ENCODE data around the gene TAC3. TPM values are rescaled to one million over a fixed set of nuclear protein-coding genes. Genes with fewer than 3 reads are reported as not detected.

Gene TAC3
- total RNA-seq, 2 donors from 2014 or later, result 1.5 TPM; not detected in 1

GRCh38 chr12:57004651-57005050 lies 11.7 kb downstream of the TAC3 start:
- H3K4me1 Mint-ChIP-seq, result peaks cover 35% of the 10 kb centered on the region
- ATAC-seq (replicated peaks), result no peak
- H3K4me3 Mint-ChIP-seq, result peak overlapping the region; percentile 78
- no peaks in the 10 kb centered on the region for H3K9me3 Mint-ChIP-seq
- peaks cover 49% of the 10 kb centered on the region for H3K36me3 Mint-ChIP-seq (ENCODE audit: low read depth)
- no peak overlapping the region for H3K27ac Mint-ChIP-seq
- no peaks in the 10 kb centered on the region for H3K27me3 Mint-ChIP-seq

DNA sequence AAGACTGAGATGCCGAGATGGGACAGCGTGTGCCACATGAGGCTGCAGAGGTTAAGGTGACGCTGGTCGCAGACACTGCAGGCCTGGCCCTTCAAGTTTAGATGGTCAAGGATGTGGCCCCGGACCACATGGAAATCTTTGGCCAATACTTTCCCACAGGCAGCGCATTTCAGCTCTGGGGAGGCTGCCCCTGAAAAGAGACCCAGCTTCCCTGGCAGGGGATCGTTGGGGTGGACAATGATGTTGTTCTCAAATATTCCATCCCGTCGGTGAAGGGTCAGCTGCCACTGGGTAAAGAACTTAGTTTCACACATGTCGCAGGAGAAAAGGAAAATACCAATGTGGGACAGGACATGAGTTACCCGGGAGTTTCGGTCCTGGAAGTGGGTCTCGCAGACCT lies 12.9 kb downstream of the TAC3 start:
- Mint-ChIP-seq H3K36me3 (ENCODE audit: low read depth) (peaks cover 60% of the 10 kb centered on the region), H3K4me1 (peaks cover 46% of the 10 kb centered on the region), H3K4me3 (no peak overlapping the region), H3K9me3 (no peaks in the 10 kb centered on the region), H3K27ac (no peak overlapping the region), H3K27me3 (no peaks in the 10 kb centered on the region)
- ATAC-seq (replicated peaks), result no peak

DNA sequence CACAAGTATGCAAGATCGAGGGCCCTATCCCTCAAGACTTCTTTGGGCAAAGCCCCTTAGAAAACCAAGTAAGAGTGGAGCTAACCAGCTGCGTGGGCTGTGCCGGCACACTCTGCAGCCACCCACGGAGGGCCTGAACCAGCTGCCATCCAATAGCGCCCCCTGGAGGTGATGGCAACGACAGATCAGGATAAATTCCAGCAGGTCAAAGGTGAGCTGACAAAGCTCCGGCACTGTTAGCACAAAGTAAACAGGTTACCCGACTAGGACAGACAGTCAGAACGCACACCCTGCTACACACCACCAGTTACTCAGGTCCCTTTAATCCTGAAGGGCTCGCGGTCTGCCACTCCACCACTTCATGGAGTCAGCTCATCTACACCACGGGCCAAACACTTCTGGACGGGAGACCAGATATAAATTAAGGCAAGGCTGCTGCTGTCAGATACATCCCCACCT lies 14.9 kb downstream of the TAC3 start:
- Mint-ChIP-seq H3K4me1 (peaks cover 44% of the 10 kb centered on the region), H3K9me3 (no peaks in the 10 kb centered on the region), H3K27ac (no peak overlapping the region), H3K27me3 (no peaks in the 10 kb centered on the region), H3K4me3 (no peak overlapping the region), H3K36me3 (ENCODE audit: low read depth) (peaks cover 64% of the 10 kb centered on the region)
- ATAC-seq (replicated peaks), result no peak

DNA sequence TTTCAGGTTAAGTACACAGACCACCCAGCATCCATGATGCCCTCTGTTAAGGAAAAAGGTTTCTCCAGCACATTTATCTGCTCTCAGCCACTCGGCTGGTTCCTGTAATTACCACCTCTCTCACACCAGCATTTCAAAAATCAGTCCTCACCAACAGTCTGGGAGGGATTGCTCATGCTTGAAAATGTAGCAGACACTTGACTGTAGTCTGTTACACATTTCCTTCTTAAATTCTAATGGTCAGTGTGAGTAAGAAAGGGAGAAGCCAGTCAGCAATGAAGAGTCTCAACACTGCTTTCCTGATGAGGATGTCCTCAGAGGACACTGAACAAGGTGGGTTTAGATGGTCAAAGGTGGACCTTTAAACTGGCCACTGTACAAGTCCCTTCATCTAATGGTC lies 15.9 kb downstream of the TAC3 start:
- Mint-ChIP-seq H3K4me1 (peaks cover 42% of the 10 kb centered on the region), H3K36me3 (ENCODE audit: low read depth) (peaks cover 64% of the 10 kb centered on the region), H3K9me3 (no peaks in the 10 kb centered on the region), H3K27ac (peak overlapping the region; percentile 85), H3K4me3 (peak overlapping the region; percentile 61), H3K27me3 (no peaks in the 10 kb centered on the region)
- peak; percentile 68 for ATAC-seq (replicated peaks)

GRCh38 chr12:56999456-56999855 lies 16.9 kb downstream of the TAC3 start:
- Mint-ChIP-seq H3K27me3 (no peaks in the 10 kb centered on the region), H3K4me1 (peaks cover 37% of the 10 kb centered on the region), H3K27ac (peak overlapping the region; percentile 85), H3K4me3 (peak overlapping the region; percentile 61), H3K9me3 (no peaks in the 10 kb centered on the region), H3K36me3 (ENCODE audit: low read depth) (peaks cover 63% of the 10 kb centered on the region)
- ATAC-seq (replicated peaks), result no peak

DNA sequence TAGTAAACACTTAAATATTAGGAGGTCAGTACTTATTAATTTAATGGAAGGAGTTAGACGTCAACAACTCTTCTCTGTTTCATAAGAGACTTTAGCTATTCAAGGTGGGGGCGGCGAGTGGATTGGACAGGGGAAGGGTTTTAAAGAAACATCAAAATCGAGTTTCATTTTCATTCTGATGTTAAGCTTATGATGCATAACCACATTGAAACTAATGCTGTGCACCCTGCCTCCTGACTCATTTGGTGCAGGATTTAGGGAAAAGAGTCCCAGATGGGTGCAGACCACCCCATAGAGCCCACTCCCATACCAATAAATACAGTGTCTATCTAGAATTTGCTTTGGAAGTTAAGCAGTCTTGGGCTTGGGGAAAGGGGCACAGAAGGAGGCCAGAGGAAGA lies 17.3 kb downstream of the TAC3 start:
- Mint-ChIP-seq H3K27me3 (no peaks in the 10 kb centered on the region), H3K9me3 (no peaks in the 10 kb centered on the region), H3K36me3 (ENCODE audit: low read depth) (peaks cover 58% of the 10 kb centered on the region), H3K4me3 (peak overlapping the region; percentile 61), H3K27ac (peak overlapping the region; percentile 85), H3K4me1 (peaks cover 37% of the 10 kb centered on the region)
- peak; percentile 92 for ATAC-seq (replicated peaks)

GRCh38 chr12:56998316-56998715 lies 18.0 kb downstream of the TAC3 start:
- H3K4me1 Mint-ChIP-seq, result peaks cover 37% of the 10 kb centered on the region

GRCh38 chr12:56996793-56997545 lies 19.4 kb downstream of the TAC3 start:
- peak overlapping the region; percentile 85 for H3K27ac Mint-ChIP-seq
- no peak overlapping the region for H3K4me3 Mint-ChIP-seq
- peaks cover 38% of the 10 kb centered on the region for H3K36me3 Mint-ChIP-seq (ENCODE audit: low read depth)
- ATAC-seq (replicated peaks), result no peak
- H3K4me1 Mint-ChIP-seq, result peaks cover 37% of the 10 kb centered on the region
- H3K9me3 Mint-ChIP-seq, result no peaks in the 10 kb centered on the region
- H3K27me3 Mint-ChIP-seq, result no peaks in the 10 kb centered on the region

More at GRCh38 chr12:56998316-56998715, 18.0 kb downstream of the TAC3 start:
- H3K9me3 Mint-ChIP-seq, result no peaks in the 10 kb centered on the region
- H3K36me3 Mint-ChIP-seq (ENCODE audit: low read depth), result peaks cover 52% of the 10 kb centered on the region
- no peak for ATAC-seq (replicated peaks)
- H3K4me3 Mint-ChIP-seq, result peak overlapping the region; percentile 61
- peak overlapping the region; percentile 85 for H3K27ac Mint-ChIP-seq
- H3K27me3 Mint-ChIP-seq, result no peaks in the 10 kb centered on the region

- Mint-ChIP-seq H3K9me3 (no peaks in the 10 kb centered on the region), H3K27ac (peak overlapping the region; percentile 65), H3K4me3 (no peak overlapping the region), H3K36me3 (ENCODE audit: low read depth) (peaks cover 29% of the 10 kb centered on the region), H3K27me3 (no peaks in the 10 kb centered on the region), H3K4me1 (peaks cover 40% of the 10 kb centered on the region)
- no peak for ATAC-seq (replicated peaks)
These were observed 20.3 kb downstream of the TAC3 start for GRCh38 chr12:56995930-56996496.

DNA sequence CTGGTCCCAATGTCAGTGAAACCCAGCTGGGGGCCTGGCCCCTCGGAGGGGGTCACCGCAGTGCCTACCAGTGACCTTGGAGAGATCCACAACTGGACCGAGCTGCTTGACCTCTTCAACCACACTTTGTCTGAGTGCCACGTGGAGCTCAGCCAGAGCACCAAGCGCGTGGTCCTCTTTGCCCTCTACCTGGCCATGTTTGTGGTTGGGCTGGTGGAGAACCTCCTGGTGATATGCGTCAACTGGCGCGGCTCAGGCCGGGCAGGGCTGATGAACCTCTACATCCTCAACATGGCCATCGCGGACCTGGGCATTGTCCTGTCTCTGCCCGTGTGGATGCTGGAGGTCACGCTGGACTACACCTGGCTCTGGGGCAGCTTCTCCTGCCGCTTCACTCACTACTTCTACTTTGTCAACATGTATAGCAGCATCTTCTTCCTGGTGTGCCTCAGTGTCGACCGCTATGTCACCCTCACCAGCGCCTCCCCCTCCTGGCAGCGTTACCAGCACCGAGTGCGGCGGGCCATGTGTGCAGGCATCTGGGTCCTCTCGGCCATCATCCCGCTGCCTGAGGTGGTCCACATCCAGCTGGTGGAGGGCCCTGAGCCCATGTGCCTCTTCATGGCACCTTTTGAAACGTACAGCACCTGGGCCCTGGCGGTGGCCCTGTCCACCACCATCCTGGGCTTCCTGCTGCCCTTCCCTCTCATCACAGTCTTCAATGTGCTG lies 21.0 kb downstream of the TAC3 start:
- ATAC-seq (replicated peaks), result no peak
- Mint-ChIP-seq H3K36me3 (ENCODE audit: low read depth) (peaks cover 22% of the 10 kb centered on the region), H3K4me1 (peaks cover 40% of the 10 kb centered on the region), H3K9me3 (no peaks in the 10 kb centered on the region), H3K27ac (peak overlapping the region; percentile 65), H3K4me3 (no peak overlapping the region), H3K27me3 (no peaks in the 10 kb centered on the region)

- peaks cover 32% of the 10 kb centered on the region for H3K4me1 Mint-ChIP-seq
- no peaks in the 10 kb centered on the region for H3K9me3 Mint-ChIP-seq
- no peaks in the 10 kb centered on the region for H3K27me3 Mint-ChIP-seq
- H3K4me3 Mint-ChIP-seq, result no peak overlapping the region
- no peak for ATAC-seq (replicated peaks)
- no peak overlapping the region for H3K27ac Mint-ChIP-seq
- H3K36me3 Mint-ChIP-seq (ENCODE audit: low read depth), result peaks cover 11% of the 10 kb centered on the region
These were observed 22.0 kb downstream of the TAC3 start for GRCh38 chr12:56994231-56994746.

DNA sequence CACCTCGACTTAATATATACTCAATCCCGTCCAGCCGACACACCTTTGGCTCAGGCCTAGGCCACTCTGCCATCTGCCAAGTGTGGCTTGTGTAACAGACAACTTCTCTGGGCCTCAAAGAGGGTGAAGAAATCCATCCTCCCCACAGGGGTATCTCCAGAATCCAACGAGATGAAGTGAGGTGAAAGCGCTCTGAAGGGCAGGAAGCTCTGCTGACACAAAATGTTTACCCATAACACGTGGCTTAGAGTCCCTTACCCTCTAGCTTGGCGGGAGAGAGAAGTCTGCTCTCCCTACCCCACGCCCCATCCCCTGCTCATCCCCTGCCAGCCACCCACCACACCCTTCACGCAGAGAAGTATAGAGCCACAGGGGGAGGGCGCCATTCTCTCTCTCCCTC lies 23.0 kb downstream of the TAC3 start:
- Mint-ChIP-seq H3K27me3 (no peaks in the 10 kb centered on the region), H3K4me1 (peaks cover 23% of the 10 kb centered on the region), H3K9me3 (no peaks in the 10 kb centered on the region), H3K36me3 (ENCODE audit: low read depth) (peaks cover 3% of the 10 kb centered on the region), H3K4me3 (no peak overlapping the region), H3K27ac (no peak overlapping the region)
- no peak for ATAC-seq (replicated peaks)

- H3K9me3 Mint-ChIP-seq, result no peaks in the 10 kb centered on the region
- peaks cover 12% of the 10 kb centered on the region for H3K4me1 Mint-ChIP-seq
- H3K4me3 Mint-ChIP-seq, result peak overlapping the region; percentile 10
- H3K27ac Mint-ChIP-seq, result peak overlapping the region; percentile 75
- ATAC-seq (replicated peaks), result no peak
- no peaks in the 10 kb centered on the region for H3K27me3 Mint-ChIP-seq
- H3K36me3 Mint-ChIP-seq (ENCODE audit: low read depth), result no peaks in the 10 kb centered on the region
These were observed 24.7 kb downstream of the TAC3 start for GRCh38 chr12:56991319-56992246.

Data from activated T-helper 17 cell treated with anti-CD3 and anti-CD28 coated beads, Interleukin-2, amount 50 U/mL, for 72 hours (primary cell).